GM18873 (cell line): ENCODE results near the gene HOXB7.
A peak's percentile ranks its signal among the peaks of the same experiment; 100 is the strongest.

Experiments
- ATAC-seq: cut with Tn5 transposase; IDR thresholded peaks from one replicate; pipeline ENCODE4 v1.9.1; 2021; ENCODE audit warnings: mild to moderate bottlenecking, moderate library complexity, moderate number of reproducible peaks; ENCODE audit not compliant: unreplicated experiment, low FRiP score

The HOXB7 gene

DNA sequence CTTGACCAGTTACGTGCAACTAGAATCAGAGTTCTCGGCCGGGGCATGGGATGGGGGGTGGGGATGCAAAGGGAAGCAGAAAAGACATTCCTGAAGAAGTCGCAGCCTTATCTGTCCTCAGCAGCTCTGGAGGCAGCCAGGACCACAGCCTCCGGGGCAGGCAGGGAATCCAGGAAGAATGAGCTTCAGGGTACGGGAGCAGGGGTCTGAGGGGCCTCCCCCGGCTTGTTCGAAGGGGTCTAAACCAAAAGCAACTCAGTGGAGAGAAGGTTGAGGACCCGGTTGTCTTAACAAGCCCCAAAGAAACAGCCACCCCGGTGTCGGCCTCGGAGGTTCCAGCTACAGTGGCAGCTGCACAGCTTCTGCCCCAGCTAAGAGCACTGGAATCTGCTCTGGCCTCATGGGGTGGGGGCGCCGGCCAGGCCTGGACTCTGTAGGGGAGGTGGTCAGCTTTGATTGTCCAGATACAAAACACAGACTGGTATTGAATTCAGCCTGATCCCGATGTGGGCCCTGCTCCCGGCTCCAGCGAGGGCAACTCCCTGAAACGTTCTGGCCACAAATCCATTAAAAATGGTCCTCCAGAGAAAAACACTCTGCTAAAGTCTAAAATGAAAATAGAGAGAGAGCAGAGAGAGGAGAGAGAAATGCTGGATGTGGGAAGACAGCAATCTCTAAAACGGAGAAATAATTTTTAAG, 40.3 kb downstream of the HOXB7 start:
- no peak for ATAC-seq

DNA sequence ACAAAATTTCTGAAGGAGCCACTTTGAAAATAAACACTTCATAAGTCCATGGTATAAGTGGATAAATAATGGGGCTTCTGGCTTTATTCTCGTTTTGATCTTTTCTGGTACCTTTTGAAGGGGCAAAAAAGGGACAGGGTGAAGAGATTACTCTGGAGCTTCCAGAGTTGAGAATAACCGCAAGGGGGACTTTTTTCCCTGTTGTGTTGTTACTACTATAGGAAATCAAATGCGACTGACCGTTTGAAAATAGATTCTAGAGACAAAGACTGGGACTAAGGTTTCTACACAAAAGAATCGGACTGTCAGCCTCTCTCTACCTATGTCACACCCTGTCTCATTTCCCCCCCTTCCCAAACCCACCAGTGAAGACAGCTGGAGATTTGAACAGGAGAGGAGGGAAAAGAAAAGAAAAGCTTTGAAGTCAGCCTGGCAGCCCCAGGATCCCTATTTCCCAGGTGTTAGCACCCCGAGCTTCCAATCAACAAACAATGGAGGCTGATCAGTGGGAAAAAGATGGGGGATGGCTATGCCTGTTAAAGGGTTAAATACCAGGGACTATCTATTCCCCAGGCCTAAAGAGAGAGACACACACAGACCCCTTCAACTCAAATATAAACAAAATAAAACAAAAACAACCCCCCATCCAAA, 41.0 kb downstream of the HOXB7 start:
- ATAC-seq, result no peak

DNA sequence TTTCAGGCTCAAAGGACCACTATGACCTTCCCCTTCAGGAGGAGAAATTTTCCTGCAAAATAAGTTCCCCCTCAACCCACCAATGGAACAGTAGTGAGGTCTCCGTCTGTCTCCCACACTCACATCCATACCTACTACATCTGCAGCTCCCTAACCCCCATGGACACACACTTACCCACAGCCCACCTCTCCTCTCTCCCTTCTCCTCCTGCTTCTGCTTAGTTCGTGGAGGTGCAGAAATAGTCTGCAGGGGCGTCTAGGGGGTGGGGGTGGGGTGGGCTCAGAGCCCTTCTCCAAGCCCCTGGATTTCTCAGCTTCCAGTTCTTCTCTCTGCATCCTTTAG, 41.6 kb downstream of the HOXB7 start:
- no peak for ATAC-seq

DNA sequence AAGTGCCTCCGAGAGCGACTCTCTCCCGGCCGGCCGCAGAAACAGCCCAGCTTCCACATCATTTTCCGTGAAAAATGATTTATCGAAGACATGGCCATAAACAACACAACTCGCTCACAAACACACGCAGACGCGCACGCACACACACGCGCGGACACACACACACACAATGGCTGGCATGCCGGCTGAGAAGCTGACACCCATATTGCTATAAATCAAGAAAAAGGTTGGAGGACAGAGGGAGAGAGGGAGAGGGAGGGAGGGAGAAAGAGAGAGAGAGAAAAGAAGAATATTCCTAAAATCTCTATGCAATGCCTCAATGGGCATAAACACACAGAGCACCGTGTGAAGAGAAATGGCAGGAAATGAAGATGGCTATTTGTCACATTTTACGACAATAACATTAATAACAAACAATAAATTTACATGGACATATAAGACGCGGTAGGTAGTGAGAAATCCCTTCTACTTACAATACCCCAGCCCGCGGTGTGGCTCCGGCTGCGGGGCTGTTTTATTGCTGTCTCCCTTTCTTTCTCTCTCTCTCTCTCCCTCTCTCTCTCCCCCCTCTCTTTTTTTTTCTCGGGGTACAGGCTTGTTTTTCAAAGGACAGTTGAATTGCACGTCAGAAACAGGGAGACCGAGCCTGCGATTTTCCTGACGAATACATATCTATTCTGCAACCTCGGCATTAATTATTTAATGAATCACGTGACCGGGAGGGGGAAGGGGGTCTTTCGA, 42.1 kb downstream of the HOXB7 start:
- no peak for ATAC-seq

DNA sequence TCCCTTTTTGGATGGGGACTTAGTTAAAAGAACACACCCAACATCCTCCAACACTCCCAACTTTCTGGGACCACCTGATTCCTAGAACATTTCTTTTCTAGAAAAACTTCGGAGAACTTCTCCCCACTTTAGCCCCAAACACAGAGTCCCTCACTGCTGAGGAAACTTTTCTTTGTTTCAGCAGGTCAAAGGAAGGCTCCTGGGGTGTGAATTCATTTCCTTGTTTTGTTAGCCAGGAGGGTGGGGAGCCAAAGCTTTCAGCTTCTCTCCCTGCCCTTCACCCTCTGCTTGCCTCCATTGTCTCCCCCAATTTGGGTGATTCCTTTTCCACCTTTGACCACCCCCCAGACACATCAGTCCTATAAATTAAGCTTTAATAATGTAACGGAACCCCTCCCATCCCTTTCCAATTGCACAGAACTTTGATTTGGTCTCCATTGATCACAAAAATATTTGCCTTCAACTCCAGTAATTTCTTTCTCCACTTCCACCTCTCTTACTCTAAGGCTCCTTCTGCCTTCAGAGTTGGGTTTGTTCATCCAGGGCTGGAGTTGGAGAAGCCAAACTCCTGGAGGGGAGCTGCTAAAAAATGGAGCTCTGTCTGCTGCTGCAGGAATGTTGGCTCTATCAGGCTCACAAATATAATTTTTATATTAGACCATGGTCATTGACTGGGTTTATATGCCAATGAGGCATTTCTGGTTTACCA, 43.0 kb downstream of the HOXB7 start:
- ATAC-seq, result no peak

DNA sequence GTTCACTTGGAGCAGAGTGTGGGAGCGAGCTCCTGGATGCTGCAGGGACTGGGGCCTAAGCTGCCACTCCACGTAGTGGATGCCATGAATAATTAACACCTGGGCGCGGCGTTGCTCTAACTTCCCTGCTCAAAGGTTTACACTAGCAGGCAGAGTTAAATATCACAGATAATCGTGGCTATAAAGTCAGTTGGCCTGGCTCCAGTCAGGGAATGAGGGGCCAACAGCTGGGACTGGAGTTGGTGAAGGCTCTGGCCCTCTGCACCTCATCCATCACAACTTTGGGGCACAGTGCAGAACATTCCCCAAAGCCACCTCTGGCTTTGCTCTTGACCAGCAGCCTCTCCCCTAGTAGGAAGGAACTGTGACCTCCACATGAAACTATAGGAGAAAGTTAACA, 43.6 kb downstream of the HOXB7 start:
- ATAC-seq, result no peak

DNA sequence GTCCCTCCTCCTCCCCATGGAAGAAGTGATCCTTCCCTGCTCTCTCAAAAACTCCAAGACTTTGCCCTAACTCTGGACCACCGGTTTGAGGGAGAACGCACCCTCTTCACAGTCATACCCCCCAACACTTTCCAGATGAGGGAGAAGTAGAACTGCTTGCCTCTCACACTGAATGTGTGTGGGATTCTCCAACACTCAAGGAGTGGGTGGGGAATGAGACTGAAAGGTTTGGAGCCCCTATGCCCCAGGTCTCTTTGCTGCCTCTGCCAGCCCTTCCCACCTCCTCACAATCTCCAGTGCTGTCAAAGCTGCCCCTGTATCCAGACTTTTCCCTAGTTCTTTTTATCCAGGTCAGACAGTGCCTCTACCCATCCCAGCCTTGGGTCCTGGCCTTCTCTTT, 44.1 kb downstream of the HOXB7 start:
- ATAC-seq, result no peak

DNA sequence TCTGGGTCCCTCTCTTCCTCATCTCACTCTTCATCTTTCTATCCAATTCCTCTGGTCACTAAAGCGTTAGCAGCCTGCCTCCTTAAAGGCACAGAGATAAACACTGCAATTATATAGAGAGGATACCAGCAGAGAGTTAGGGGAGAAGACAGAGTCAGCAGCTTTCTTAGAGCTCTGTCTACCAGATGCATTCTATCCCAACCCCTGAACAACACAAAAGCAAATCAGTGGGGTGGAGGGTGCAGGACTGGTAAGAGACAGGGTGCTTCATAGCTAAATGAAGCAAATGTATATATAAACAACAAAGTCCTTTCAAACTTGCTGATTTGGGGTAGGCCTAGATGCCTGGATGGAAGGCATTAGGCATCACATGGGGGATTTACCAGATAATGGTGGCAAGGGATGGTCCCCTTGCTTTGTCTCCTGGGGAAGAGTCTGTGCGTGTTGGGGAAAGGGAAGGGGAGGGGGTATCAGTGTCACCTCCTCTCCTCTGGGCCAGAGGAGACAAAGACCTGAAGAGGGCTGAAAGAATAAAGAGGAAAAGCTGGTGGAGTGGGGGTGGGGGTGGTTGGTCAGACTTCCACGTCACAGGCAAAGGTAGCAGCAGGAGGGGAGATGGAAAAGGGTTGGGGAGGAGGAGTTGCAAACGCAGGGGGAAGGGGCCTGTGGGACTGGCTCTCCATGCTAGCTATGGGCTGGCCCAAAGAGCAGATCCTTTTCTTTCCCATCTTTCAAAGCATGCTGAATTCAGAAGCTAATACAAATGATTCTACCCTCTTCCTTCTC, 44.7 kb downstream of the HOXB7 start:
- no peak for ATAC-seq

DNA sequence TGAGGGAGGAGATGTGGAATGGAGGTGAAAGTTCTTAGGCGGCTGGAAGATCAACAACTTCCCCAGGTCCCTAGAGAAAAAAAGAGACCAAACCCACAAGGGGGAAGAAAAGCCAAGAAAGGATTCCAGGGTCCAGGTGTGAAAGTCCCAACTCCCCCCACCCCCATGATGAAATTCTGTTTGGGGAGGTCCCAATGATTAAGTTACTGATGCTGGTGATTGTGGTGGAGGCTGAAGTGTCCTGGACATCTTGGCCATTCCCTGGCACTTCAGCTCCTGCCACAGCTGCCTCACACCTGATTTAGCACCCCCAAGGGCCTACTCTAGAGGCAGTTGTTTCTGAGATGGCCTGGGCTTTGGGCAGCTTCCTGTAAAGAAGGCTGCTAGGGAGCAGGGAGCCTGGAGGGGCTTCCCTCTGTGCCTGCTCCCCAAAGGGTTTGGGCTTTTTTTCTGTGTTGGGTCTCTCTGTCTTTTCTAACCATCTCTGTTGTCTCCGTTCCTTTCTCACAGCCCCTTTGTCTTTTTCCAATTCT, 45.7 kb downstream of the HOXB7 start:
- ATAC-seq, result no peak

DNA sequence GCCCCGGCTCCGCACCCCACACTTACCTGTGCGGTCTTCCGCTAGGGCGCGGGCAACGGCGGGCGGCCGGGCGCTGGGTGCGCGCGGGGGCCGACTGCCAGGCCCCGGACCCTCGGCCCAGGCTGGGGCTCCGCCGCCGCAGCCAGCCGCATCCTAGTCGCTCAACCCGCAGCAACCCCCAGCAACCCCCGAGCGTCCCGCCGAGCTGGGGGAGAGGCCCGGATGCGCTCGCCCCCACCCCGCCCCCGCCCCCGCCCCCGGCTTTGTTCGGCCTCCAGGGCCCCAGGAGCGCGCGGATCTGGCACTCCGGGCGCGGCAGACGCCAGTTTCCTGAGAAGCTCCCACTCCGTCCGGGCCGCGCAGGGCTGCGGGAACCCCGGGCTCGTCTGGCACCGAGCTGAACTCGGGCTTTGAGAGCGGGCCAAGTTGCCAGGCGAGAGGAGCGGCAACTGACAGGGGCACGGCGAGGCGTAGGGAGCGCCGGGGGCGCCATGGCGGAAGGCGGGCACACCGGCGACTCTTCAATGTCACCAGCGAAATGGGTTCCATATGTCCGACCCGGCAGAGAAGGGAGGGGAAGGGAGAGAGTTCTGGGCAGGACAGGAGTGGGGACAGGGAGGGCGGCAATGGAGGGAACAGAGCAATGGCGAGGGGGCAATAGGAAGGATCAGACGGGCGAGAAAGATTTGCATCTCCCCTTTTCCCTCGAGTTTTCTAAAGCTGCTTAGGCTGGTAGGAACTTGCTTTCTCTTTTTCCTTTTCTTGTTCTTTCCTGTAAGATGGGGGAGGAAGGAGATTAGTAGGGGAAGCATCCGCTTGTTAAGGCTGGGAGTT, 46.4 kb downstream of the HOXB7 start:
- no peak for ATAC-seq

DNA sequence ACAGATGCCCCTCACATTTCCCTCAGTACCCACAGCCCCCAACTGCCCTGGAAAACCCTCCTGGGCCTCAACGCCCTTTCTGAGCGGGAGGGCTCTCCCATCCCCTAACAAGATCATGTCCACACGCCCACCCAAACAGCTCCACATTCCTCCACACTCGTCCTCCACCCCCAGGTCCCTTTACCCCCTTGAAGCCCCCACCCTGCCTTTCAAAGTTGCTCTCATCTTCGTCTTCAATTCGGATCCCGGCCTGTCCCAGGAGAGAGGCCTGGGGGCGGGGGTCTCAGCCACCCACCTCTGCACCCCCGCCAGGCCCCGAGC, 47.0 kb downstream of the HOXB7 start:
- no peak for ATAC-seq

DNA sequence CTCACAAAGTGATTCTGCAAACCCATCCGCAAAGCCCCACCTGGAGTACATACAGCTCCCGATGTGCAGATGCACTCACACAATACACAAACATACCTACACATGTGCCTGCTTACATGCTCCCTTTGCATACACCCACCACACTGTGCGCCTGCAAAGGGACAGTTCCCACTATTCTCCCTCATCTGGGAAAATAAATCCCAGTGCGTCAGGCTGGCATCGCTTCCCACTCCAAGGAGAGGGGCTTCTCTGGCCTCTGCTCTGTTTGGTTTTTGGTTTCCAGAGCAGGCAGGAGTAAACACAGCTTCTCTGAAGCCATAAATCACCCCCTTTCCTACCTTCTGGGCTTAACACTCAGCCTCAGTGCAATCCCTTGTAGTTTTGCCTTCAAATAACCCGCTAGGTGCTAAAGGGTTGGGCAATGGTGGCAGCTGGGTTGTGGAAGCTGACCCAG, 47.4 kb downstream of the HOXB7 start:
- no peak for ATAC-seq

DNA sequence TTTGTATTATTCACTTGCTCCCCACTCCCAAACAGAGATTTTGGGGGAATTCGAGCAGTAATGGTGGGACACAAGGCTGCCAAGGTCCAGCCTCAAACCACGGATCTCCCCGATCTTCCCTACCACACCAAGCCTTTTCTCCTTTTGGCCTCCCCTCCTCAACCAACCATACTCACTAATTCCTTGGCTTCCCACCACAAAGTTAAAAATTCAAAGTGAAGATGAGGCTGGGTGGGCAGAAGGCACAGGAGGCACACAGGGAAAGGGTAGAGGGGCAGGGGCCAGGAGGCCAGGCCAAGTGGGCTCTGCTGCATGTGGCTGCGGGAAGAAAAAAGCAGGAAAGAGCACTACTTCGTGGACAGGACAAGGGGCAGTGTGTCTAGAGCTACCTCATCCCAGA, 47.9 kb downstream of the HOXB7 start:
- no peak for ATAC-seq

DNA sequence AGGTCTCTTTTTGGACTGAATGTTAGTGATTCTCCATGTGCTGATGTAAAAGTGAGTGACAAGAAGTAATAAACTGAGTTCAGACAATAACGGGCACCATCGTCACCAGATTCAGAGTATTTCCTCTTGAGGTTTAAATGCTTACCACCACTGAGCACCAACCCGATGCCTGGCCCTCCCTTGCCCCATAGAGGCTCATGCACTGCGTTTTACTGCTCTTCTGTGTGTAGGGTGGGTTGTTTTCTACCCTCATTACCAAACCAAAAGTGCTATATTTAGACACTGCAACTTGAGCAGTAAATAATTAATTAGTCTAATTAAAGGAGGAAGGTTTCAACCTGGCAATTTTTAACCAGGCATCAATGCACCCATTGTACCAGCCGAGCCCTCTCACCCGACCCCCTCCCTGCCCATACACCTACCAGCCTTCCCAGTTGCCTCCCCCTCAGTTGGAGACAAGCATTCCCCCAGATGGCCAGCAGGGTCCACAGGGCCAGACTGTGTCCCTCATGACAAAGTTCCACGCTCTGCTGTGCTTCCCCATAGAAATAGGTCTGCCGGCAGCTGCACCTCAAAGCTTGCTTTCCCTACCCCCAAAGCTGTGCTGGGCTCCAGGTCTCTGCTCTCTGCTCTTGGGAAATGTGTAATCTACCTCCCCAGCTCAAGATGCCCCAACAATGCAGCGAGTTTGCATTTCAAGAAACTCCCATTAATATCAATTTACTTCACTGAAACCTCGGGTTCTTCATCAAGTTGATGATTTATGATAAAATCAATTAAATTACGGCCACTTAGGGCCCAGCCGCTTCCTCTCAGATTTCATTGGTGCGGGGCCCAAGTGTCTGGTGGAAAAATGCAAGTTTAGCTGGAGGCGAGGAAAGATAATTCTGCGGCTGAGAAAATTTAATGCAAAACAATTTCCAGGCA, 48.7 kb downstream of the HOXB7 start:
- ATAC-seq, result peak; percentile 61

DNA sequence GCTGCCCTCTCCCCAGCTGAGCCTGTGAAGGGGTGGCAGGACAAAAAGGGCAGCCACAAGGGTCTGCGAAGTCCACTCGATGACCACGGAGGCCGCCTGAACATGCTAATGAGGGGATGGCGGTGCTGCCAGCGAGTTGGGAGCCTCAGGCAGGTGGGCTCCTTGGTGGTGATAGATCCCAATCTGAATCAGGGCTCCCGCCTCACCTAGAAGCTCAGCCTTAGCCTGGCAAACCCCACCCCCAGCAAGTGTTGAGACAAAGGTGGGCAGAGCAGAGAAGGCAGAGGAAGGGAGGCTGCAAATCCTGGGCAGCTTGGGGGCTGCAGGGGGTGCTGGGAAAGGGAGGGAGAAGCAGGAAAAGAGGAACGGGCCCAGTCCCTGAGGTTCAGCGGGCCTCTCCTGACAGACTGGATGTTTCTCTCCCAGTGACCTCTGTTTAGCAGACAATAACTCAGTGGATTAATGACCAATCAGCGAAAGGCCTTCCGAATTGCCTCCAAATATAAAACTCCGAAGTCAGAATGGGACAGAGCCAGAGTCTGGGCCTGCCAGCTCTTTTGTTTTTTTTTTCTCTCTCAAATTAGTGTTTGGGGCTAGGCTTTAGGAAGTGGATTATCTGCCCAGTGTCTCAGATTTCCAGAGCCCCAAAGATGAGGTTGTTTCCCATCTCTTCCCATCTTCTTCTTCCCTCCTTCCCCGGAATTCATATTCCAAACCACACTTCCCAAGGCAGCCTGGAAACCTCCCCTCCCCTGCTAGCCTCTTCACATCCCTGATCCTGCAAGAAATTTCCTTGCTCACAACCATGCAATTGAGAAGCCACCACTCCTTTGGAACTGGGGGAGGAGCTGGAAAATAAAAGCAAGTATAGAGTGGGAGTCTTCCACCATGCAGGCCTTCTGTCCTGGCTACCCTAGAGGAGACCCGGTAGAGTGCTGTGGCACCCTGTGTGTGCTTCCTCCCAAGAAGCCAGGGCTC, 50.7 kb downstream of the HOXB7 start:
- no peak for ATAC-seq

DNA sequence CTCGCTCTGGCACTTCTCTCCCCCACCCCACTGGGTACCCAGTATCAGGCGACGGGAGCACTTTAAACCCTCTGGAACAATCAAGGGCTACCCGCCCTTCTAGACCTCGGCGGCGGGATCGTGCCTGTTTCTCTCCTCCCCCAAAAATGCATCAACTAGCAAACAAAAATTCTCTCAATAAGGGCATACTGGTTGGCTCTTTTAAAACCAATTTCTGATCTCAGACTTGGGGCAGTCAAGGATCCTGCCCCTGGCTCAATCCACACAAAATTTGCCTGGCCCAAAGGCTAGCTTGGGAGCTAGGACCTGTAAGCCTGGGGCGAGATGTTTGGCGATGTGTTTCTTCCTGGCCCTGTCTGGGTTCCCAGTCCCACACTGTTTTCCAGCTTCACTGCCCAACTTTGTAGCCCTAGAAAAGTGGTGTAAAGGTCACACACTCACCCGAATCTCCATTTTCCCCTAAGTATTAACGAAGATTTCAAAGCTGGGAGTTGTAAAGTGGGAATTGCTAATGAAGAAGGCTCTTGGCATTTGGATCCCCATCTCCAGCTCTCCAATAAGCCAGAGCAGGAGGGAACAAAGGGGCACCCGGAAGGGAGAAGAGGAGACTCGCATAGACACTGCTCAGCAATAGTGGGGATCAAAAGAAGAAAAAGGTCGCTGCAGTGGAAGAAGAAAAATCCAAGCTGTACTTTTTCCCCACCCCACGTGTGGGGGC, 51.5 kb downstream of the HOXB7 start:
- no peak for ATAC-seq

DNA sequence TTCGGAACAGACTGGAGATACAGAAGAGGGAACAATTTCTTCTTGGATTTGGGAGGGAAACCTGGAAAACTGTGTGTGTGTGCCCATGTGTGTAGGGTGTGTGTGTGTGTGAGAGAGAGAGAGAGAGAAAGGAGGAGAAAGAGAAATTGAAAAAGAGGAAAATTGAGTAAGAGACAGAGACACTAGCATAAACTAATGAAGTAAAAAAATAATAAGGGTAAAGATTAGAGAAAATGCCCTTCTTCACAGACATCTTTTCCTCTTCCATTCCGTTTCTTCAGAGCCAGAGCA, 52.0 kb downstream of the HOXB7 start:
- no peak for ATAC-seq
